ENCODE results near the gene WDR18.

DNA sequence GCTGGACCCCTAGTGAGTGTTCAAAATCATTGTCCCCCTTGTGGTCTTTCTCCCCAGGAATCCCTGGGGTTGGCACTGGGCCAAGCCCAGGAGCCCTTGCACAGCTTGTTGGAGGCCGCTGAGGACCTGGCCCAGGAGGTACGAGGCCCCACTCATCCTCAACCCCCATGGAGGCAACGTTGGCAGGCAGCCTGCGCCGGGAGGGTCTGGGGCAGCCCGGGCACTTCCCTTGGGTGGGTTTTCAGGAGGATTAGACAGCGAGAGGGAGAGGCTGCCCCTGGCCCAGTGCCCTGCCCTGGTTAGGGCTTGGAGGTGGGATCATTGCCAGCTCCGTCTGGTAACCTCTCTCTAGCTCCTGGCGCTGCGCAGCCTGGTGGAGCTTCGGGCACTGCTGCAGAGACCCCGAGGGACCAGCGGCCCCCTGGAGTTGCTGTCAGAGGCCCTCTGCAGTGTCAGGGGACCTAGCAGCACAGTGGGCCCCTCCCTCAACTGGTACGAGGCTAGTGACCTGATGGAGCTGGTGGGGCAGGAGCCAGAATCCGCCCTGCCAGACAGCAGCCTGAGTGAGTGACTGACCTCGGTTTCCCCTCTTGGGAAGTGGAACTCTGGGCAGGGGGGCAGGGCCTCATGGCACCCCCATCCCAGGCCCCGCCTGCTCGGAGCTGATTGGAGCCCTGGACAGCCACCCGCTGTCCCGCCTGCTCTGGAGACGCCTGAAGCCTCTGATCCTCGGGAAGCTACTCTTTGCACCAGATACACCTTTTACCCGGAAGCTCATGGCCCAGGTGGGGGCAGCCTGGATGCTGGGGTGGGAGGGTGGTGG is 58.8 kb downstream of the WDR18 start:
- TF ChIP-seq POLR2AphosphoS5 (IDR thresholded peaks at IDR 0.05) = no peak
- no peak for TF ChIP-seq POLR2A (IDR thresholded peaks at IDR 0.05; ENCODE audit: low read depth)
- TF ChIP-seq, protein P1, sequence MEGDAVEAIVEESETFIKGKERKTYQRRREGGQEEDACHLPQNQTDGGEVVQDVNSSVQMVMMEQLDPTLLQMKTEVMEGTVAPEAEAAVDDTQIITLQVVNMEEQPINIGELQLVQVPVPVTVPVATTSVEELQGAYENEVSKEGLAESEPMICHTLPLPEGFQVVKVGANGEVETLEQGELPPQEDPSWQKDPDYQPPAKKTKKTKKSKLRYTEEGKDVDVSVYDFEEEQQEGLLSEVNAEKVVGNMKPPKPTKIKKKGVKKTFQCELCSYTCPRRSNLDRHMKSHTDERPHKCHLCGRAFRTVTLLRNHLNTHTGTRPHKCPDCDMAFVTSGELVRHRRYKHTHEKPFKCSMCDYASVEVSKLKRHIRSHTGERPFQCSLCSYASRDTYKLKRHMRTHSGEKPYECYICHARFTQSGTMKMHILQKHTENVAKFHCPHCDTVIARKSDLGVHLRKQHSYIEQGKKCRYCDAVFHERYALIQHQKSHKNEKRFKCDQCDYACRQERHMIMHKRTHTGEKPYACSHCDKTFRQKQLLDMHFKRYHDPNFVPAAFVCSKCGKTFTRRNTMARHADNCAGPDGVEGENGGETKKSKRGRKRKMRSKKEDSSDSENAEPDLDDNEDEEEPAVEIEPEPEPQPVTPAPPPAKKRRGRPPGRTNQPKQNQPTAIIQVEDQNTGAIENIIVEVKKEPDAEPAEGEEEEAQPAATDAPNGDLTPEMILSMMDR (IDR thresholded peaks at IDR 0.05) = no peak

Measured in esophagus muscularis mucosa (tissue), 3 donors.